Measurements from ENCODE around the gene PPP1R13L.

GRCh38 chr19:45428384-45429231, 23.7 kb upstream of the PPP1R13L start:
- TF ChIP-seq CTCF (IDR thresholded peaks at IDR 0.05) (peak in 2 of 3 donors; percentile 15 to 36), POLR2AphosphoS5 (IDR thresholded peaks at IDR 0.05) (no peak)
